Pancreas (tissue), 10 donors: Measurements from ENCODE around the gene DSG2. TPM values are rescaled to one million over a fixed set of nuclear protein-coding genes. Genes with fewer than 3 reads are reported as not detected.

Source experiments
- ATAC-seq, 4 donors: fragments of 200-7000 bp; cut with Tn5 transposase; one replicate each; pipeline versions ENCODE4 v1.8.0 to v1.9.1; 2020; ENCODE audit warnings: mild to moderate bottlenecking in 4 of 4, moderate library complexity in 4 of 4
- DNase-seq, 6 donors: peaks; one replicate each; pipeline ENCODE4 v3.0.0-alpha.2; 2020
- FAIRE-seq: peaks from 2 replicates; lab custom pipeline; 2012; peaks lifted over from hg19 to GRCh38; lab: Jason Lieb, UNC
- H3K27ac ChIP-seq, 4 donors: fragments of 200-600 bp; sonication (generic); 1 replicate in 3 of 4; 2 replicates in 1 of 4; pipeline versions ENCODE4 v1.5.0 to v1.8.0; 2020
- H3K27me3 ChIP-seq, 4 donors: fragments of 200-600 bp; one replicate each; pipeline ENCODE4 v1.8.0; 2021
- H3K36me3 ChIP-seq, 3 donors: fragments of 200-600 bp; sonication (generic) in 1 of 3; one replicate each; pipeline versions ENCODE4 v1.5.0 to v1.8.0; 2020 to 2021
- H3K4me1 ChIP-seq, 3 donors: fragments of 200-600 bp; one replicate each; pipeline ENCODE4 v1.8.0; 2021
- H3K4me3 ChIP-seq, 4 donors: fragments of 200-600 bp; sonication (generic) in 2 of 4; one replicate each; pipeline versions ENCODE4 v1.5.0 to v1.8.0; 2020 to 2021
- H3K9me3 ChIP-seq, 4 donors: fragments of 200-600 bp; one replicate each; pipeline ENCODE4 v1.8.0; 2021
- WGBS, 2 donors: extraction: QIAGEN DNeasy Blood & Tissue Kit; methylation state at CpG; one replicate each; pipeline ENCODE4 v1.1.7; 2013; 5-methylcytosine and 5-hydroxymethylcytosine counted together
- intact Hi-C, 3 donors: fragments of 100-400 bp; cut with DNase I; formaldehyde crosslinking; loops; one replicate each; pipeline versions ENCODE4 v1.11.1 to v1.14.2; 2022
- polyA plus RNA-seq, 2 donors: library from polyadenylated mRNA; stranded (reverse); fragments of 200-250 nt; gene quantifications; one replicate each; pipeline ENCODE4 v1.2.3, GENCODE V29; 2013
- total RNA-seq, 6 donors: library from RNA; stranded (reverse); fragmentation: NEBNext Ultra II Directional in 4 of 6; extraction: Animal tissue kit (Norgen Biotek cat#: 25700) in 4 of 6; gene quantifications; one replicate each; pipeline versions ENCODE4 v1.2.1 to v1.2.4, GENCODE V29; 2021 to 2023
- TF ChIP-seq, protein P1 (sequence below), 4 donors: fragments of 200-600 bp; sonication (generic) in 3 of 4; IDR thresholded peaks; one replicate each; pipeline versions ENCODE4 v1.5.0 to v1.8.0; 2021; ENCODE audit warnings: antibody characterized with exemption in 4 of 4
- donor health status: healthy with polysubstance abuse.
- donor health status: DM: no; HTN: no; CAD: no; lungs with moderate emphysema.
- donor health status: DM: no; HTN: no; CAD: no.
- donor health status: control.
- donor health status: control.
- donor health status: Bipolar disorder and iron deficiency.
- donor health status: DM: yes; HTN: yes; CAD: no.
- donor health status: DM: no; HTN: no; CAD: no.
- donor health status: DM: no; HTN: no; CAD: no.
- donor health status: DM: yes; HTN: yes; CAD: no.

DSG2 gene
- total and polyA plus RNA-seq, 8 donors: 7.6 to 62.1 (median 24.9) TPM

DNA sequence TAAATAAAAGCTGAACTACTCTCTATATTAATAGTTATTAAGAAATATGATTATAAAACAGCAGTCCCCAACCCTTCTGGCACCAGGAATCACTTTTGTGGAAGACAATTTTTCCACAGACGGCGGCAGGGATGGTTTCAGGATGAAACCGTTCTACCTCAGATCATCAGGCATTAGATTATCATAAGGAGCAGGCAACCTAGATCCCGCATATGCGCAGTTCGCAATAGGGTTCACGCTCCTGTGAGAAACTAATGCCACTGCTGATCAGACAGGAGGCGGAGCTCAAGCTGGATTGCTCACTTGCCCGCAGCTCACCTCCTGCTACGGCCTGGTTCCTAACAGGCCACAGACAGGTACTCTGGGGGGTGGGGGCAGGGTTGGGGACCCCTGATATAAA lies 19.3 kb upstream of the DSG2 start:
- no peak for FAIRE-seq
- no peak for DNase-seq
- Histone ChIP-seq H3K27me3 (no peaks in the 10 kb centered on the region), H3K4me3 (no peak overlapping the region), H3K27ac (no peak overlapping the region), H3K9me3 (no peaks in the 10 kb centered on the region), H3K36me3 (no peaks in the 10 kb centered on the region), H3K4me1 (no peaks in the 10 kb centered on the region)
- whole genome bisulfite sequencing, 2 donors: 89 to 90% methylated on average over 10 of the region's 10 CpGs
- TF ChIP-seq, protein P1, sequence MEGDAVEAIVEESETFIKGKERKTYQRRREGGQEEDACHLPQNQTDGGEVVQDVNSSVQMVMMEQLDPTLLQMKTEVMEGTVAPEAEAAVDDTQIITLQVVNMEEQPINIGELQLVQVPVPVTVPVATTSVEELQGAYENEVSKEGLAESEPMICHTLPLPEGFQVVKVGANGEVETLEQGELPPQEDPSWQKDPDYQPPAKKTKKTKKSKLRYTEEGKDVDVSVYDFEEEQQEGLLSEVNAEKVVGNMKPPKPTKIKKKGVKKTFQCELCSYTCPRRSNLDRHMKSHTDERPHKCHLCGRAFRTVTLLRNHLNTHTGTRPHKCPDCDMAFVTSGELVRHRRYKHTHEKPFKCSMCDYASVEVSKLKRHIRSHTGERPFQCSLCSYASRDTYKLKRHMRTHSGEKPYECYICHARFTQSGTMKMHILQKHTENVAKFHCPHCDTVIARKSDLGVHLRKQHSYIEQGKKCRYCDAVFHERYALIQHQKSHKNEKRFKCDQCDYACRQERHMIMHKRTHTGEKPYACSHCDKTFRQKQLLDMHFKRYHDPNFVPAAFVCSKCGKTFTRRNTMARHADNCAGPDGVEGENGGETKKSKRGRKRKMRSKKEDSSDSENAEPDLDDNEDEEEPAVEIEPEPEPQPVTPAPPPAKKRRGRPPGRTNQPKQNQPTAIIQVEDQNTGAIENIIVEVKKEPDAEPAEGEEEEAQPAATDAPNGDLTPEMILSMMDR (IDR thresholded peaks at IDR 0.05): no peak
- intact Hi-C loops: no loop called here
- ATAC-seq: no peak

- no peaks in the 10 kb centered on the region for H3K4me1 ChIP-seq
- ATAC-seq: no peak
- TF ChIP-seq, protein P1 (IDR thresholded peaks at IDR 0.05): no peak
- H3K27ac ChIP-seq: no peak overlapping the region
- no peaks in the 10 kb centered on the region for H3K36me3 ChIP-seq
- no peak for FAIRE-seq
- WGBS, 2 donors: 79 to 84% methylated on average over 1 of the region's 1 CpG
- intact Hi-C loops: no loop called here
- no peaks in the 10 kb centered on the region for H3K27me3 ChIP-seq
- no peaks in the 10 kb centered on the region for H3K9me3 ChIP-seq
- no peak overlapping the region for H3K4me3 ChIP-seq
- DNase-seq: no peak
Observed at GRCh38 chr18:31482051-31482450, 15.9 kb upstream of the DSG2 start.

DNA sequence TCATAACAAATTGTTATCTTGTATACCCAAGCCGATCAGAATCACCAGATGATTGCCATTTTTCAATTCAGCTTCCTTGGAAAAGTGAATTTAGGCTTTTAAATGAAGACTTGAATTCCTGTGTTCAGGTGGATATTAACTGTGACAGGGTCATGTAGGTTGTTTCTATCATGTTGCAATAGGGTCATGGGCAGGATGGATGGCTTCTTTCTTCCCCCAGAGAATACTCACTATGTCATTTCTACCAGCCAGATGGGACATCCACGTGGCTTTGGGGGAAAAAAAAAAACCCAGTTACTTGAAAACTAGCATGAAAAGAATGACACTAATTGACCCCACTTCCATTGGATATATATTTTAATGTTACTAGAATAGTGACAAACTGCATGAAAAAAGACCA lies 14.6 kb upstream of the DSG2 start:
- 73 to 82% methylated on average over 2 of the region's 2 CpGs for WGBS, 2 donors
- no peak for ATAC-seq
- Histone ChIP-seq H3K4me3 (no peak overlapping the region), H3K4me1 (no peaks in the 10 kb centered on the region), H3K9me3 (no peaks in the 10 kb centered on the region), H3K36me3 (no peaks in the 10 kb centered on the region), H3K27ac (no peak overlapping the region), H3K27me3 (no peaks in the 10 kb centered on the region)
- DNase-seq: no peak
- intact Hi-C loops: no loop called here
- FAIRE-seq: no peak
- TF ChIP-seq, protein P1 (IDR thresholded peaks at IDR 0.05): no peak

DNA sequence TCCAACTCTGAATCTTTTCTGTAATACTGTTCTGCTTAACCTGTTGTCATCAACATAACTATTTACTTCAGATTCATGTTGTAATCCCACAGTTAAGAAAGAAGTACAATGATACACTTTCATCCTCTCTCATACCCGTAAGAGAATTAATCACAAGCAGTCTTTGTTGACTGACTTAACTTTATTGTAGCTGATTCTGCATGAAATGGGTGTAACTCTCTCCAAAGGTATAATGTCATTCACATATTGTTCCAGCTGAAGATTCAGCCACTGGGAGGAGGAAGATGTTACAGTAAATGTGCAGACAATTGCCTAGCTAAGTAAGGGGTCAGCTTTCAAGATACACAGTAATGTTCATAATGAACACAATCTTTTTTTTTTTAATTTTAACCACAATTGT lies 13.5 kb upstream of the DSG2 start:
- H3K27me3 ChIP-seq: no peaks in the 10 kb centered on the region
- TF ChIP-seq, protein P1 (IDR thresholded peaks at IDR 0.05): no peak
- WGBS, 2 donors: 73 to 79% methylated on average over 1 of the region's 1 CpG
- H3K36me3 ChIP-seq: no peaks in the 10 kb centered on the region
- ATAC-seq: no peak
- H3K27ac ChIP-seq: no peak overlapping the region
- no peaks in the 10 kb centered on the region for H3K9me3 ChIP-seq
- no peaks in the 10 kb centered on the region for H3K4me1 ChIP-seq
- no peak overlapping the region for H3K4me3 ChIP-seq
- FAIRE-seq: no peak
- intact Hi-C loops: no loop called here
- DNase-seq: no peak

- intact Hi-C loops: no loop called here
Observed at GRCh38 chr18:31486165-31486564, 11.8 kb upstream of the DSG2 start.

More at GRCh38 chr18:31486165-31486564, 11.8 kb upstream of the DSG2 start:
- no peaks in the 10 kb centered on the region for H3K36me3 ChIP-seq
- no peak for ATAC-seq
- H3K27ac ChIP-seq: no peak overlapping the region
- DNase-seq: no peak
- H3K27me3 ChIP-seq: no peaks in the 10 kb centered on the region
- no peak for FAIRE-seq
- H3K4me1 ChIP-seq: no peaks in the 10 kb centered on the region
- 37 to 45% methylated on average over 2 of the region's 2 CpGs for WGBS, 2 donors
- H3K4me3 ChIP-seq: no peak overlapping the region
- TF ChIP-seq, protein P1 (IDR thresholded peaks at IDR 0.05): no peak
- H3K9me3 ChIP-seq: no peaks in the 10 kb centered on the region
